Anterior cingulate cortex (tissue), 58 donors: Measurements from ENCODE around the gene HLA-DMA.
"Not testable (repeated sequence)": the region's sequence is repeated elsewhere in the genome, so short reads cannot be mapped to it uniquely, and the experiment has no call there.

ENCODE experiments used
- DNase-seq, 58 donors: peaks; one replicate each; lab custom pipeline; 2025; lab: John Stamatoyannopoulos, UW

HLA-DMA gene

GRCh38 chr6:32960563-32960962 is 7.7 kb upstream of the HLA-DMA start:
- no peak for DNase-seq

- DNase-seq, result no peak
Observed at GRCh38 chr6:32956176-32956575, 3.3 kb upstream of the HLA-DMA start.

- DNase-seq, result no peak
Observed at GRCh38 chr6:32954986-32955802, 2.3 kb upstream of the HLA-DMA start.

- DNase-seq, result no peak
Observed at GRCh38 chr6:32954267-32954666, 1.4 kb upstream of the HLA-DMA start.

- DNase-seq, result no peak
Observed at GRCh38 chr6:32953775-32954174, 878 bp upstream of the HLA-DMA start.

- DNase-seq, result no peak
Observed at GRCh38 chr6:32950449-32950848, 2.4 kb downstream of the HLA-DMA start.

GRCh38 chr6:32950010-32950409 is 2.9 kb downstream of the HLA-DMA start:
- DNase-seq, result no peak

GRCh38 chr6:32949113-32949512 is 3.8 kb downstream of the HLA-DMA start:
- DNase-seq, result no peak

GRCh38 chr6:32947552-32948465 is 5.1 kb downstream of the HLA-DMA start:
- no peak for DNase-seq

GRCh38 chr6:32946893-32947292 is 6.0 kb downstream of the HLA-DMA start:
- DNase-seq, result no peak

- DNase-seq, result no peak
Observed at GRCh38 chr6:32945953-32946352, 6.9 kb downstream of the HLA-DMA start.

GRCh38 chr6:32945108-32945760 is 7.7 kb downstream of the HLA-DMA start:
- DNase-seq, result no peak

GRCh38 chr6:32943864-32944649 is 8.8 kb downstream of the HLA-DMA start:
- DNase-seq, result peak in 7 of 58 donors; percentile 7 to 52 (median 14)

- DNase-seq, result not testable (repeated sequence)
Observed at GRCh38 chr6:32942555-32943123, 10.3 kb downstream of the HLA-DMA start.

GRCh38 chr6:32941214-32941768 is 11.6 kb downstream of the HLA-DMA start:
- DNase-seq, result no peak

- peak in 28 of 58 donors; percentile 12 to 86 (median 34) for DNase-seq
Observed at GRCh38 chr6:32940656-32941213, 12.2 kb downstream of the HLA-DMA start, which contains the start of gene HLA-DMB. TSS of gene HLA-DMB (minus strand) at chr6:32941028. CDS start at chr6:32940807, 221 bp downstream.

- no peak for DNase-seq
Observed at GRCh38 chr6:32938494-32938893, 14.4 kb downstream of the HLA-DMA start.

- DNase-seq, result peak in 9 of 58 donors; percentile 8 to 39 (median 15)
Observed at GRCh38 chr6:32937230-32937633, 15.7 kb downstream of the HLA-DMA start.
